ENCODE results near the gene PIR.

PIR gene

GRCh38 chrX:15468036-15468435 lies 25.1 kb downstream of the PIR start:
- Histone ChIP-seq H3K9ac (no peak overlapping the region), H3K9me3 (no peaks in the 10 kb centered on the region), H3K4me2 (no peak overlapping the region), H3K4me3 (no peak overlapping the region), H3K27ac (no peak overlapping the region), H3K36me3 (no peaks in the 10 kb centered on the region), H3K27me3 (peaks cover 87% of the 10 kb centered on the region), H3K4me1 (no peaks in the 10 kb centered on the region), H4K20me1 (peaks cover 30% of the 10 kb centered on the region; the same call in 1 of the 2 replicates)
- TF ChIP-seq Cebpa-rat (IDR thresholded peaks at IDR 0.05) = no peak

GRCh38 chrX:15465896-15466651 lies 27.1 kb downstream of the PIR start:
- Histone ChIP-seq H3K4me2 (no peak overlapping the region), H3K4me3 (no peak overlapping the region), H3K4me1 (no peaks in the 10 kb centered on the region), H3K9me3 (no peaks in the 10 kb centered on the region), H3K27ac (no peak overlapping the region), H4K20me1 (peaks cover 26% of the 10 kb centered on the region; the same call in 1 of the 2 replicates), H3K27me3 (peaks cover 87% of the 10 kb centered on the region), H3K36me3 (no peaks in the 10 kb centered on the region), H3K9ac (no peak overlapping the region)
- TF ChIP-seq Cebpa-rat (IDR thresholded peaks at IDR 0.05) = no peak

- Histone ChIP-seq H4K20me1 (peaks cover 26% of the 10 kb centered on the region; the same call in 1 of the 2 replicates), H3K4me2 (no peak overlapping the region), H3K36me3 (no peaks in the 10 kb centered on the region), H3K27me3 (peaks cover 94% of the 10 kb centered on the region), H3K9ac (no peak overlapping the region), H3K9me3 (no peaks in the 10 kb centered on the region), H3K4me1 (no peaks in the 10 kb centered on the region), H3K4me3 (no peak overlapping the region), H3K27ac (no peak overlapping the region)
- TF ChIP-seq Cebpa-rat (IDR thresholded peaks at IDR 0.05) = no peak
These were observed 27.8 kb downstream of the PIR start for GRCh38 chrX:15465347-15465746.

DNA sequence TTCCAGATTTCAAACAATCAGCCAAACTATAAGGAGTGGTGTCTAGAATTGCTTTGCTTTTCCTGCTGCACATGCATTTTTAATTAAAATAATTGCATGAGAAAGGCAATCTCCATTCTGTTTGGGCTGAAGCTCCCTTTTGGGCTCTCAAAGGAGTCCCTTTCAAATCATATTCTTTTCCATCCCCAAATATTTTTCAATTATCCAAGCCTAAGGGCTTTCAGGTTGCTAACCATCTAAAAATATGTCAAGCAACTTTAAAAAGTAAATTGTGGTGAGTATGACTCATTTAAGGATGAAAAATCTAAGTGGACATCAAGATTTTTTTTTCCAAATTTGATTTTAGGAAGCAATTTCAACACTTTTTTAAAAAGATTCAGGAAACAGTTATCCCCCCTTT lies 28.4 kb downstream of the PIR start:
- TF ChIP-seq Cebpa-rat (IDR thresholded peaks at IDR 0.05) = no peak
- Histone ChIP-seq H3K4me2 (no peak overlapping the region), H3K9ac (no peak overlapping the region), H3K27ac (no peak overlapping the region), H3K9me3 (no peaks in the 10 kb centered on the region), H4K20me1 (peaks cover 26% of the 10 kb centered on the region; the same call in 1 of the 2 replicates), H3K4me1 (no peaks in the 10 kb centered on the region), H3K36me3 (no peaks in the 10 kb centered on the region), H3K4me3 (no peak overlapping the region), H3K27me3 (peaks cover 97% of the 10 kb centered on the region)

DNA sequence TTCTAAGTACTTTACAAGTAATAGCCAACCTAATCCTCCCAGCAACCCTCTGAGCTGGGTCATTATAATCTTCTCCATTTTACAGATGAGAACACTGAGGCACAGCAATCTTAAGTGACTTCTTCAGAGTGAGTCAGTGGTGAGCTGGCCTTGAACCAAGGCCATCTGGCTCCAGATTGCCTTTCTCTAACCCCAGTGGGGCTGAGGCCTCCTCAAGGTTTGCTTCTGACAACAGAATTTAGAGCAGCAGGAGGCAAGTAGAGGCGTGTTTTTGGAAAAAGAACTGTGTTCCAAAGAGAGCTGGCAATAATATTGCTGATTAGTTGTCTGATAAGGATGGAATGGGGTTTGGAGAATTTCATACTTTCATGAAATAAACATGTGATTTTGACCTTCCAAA lies 41.2 kb downstream of the PIR start:
- H3K36me3 ChIP-seq = no peaks in the 10 kb centered on the region
- peaks cover 93% of the 10 kb centered on the region for H3K27me3 ChIP-seq
- H3K9ac ChIP-seq = no peak overlapping the region
- no peak for TF ChIP-seq Cebpa-rat (IDR thresholded peaks at IDR 0.05)
- no peak overlapping the region for H3K4me2 ChIP-seq
- peaks cover 19% of the 10 kb centered on the region; the same call in 1 of the 2 replicates for H4K20me1 ChIP-seq
- no peaks in the 10 kb centered on the region for H3K4me1 ChIP-seq
- no peaks in the 10 kb centered on the region for H3K9me3 ChIP-seq
- no peak overlapping the region for H3K27ac ChIP-seq
- H3K4me3 ChIP-seq = no peak overlapping the region

GRCh38 chrX:15448010-15448639 lies 45.0 kb downstream of the PIR start:
- Histone ChIP-seq H3K4me3 (no peak overlapping the region), H3K27ac (no peak overlapping the region), H3K4me1 (no peaks in the 10 kb centered on the region), H3K9ac (no peak overlapping the region), H3K36me3 (no peaks in the 10 kb centered on the region), H4K20me1 (peaks cover 11% of the 10 kb centered on the region; the same call in 1 of the 2 replicates), H3K4me2 (no peak overlapping the region), H3K27me3 (peaks cover 92% of the 10 kb centered on the region), H3K9me3 (no peaks in the 10 kb centered on the region)
- no peak for TF ChIP-seq Cebpa-rat (IDR thresholded peaks at IDR 0.05)

DNA sequence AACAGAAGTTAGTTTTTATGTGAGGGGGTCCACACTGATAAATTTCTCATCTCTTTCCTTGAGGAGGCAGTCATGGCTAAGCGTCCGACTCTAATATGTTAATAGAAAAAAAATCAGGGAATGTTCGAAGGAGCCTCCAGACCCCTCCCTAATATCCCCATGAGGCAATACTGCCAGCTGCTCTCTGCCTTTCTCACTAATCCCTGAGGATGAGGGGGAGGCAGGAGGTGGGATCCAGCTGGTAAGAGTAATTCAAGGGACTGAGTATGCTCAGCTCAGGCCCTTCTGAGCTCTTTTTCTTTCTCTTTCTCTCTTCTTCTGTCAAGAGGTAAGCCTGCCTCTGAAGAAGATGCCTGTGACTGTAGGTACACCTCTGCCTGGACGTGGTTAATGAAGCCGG lies 51.7 kb downstream of the PIR start:
- H3K4me1 ChIP-seq = no peaks in the 10 kb centered on the region
- no peak overlapping the region for H3K4me3 ChIP-seq
- no peaks in the 10 kb centered on the region for H3K9me3 ChIP-seq
- no peak overlapping the region for H3K9ac ChIP-seq
- 0 out of 2 replicates have a peak, but pooled peaks cover 6% of the 10 kb centered on the region for H4K20me1 ChIP-seq
- H3K4me2 ChIP-seq = no peak overlapping the region
- no peak overlapping the region for H3K27ac ChIP-seq
- peaks cover 94% of the 10 kb centered on the region for H3K27me3 ChIP-seq
- TF ChIP-seq Cebpa-rat (IDR thresholded peaks at IDR 0.05) = no peak
- no peaks in the 10 kb centered on the region for H3K36me3 ChIP-seq

- Histone ChIP-seq H3K27ac (no peak overlapping the region), H3K9ac (no peak overlapping the region), H3K4me2 (no peak overlapping the region), H3K36me3 (no peaks in the 10 kb centered on the region), H3K4me3 (no peak overlapping the region), H3K27me3 (peaks cover 92% of the 10 kb centered on the region), H3K9me3 (no peaks in the 10 kb centered on the region), H4K20me1 (0 out of 2 replicates have a peak, but pooled peaks cover 6% of the 10 kb centered on the region), H3K4me1 (no peaks in the 10 kb centered on the region)
- no peak for TF ChIP-seq Cebpa-rat (IDR thresholded peaks at IDR 0.05)
These were observed 54.8 kb downstream of the PIR start for GRCh38 chrX:15438332-15438731.

- Histone ChIP-seq H3K4me3 (no peak overlapping the region), H3K36me3 (no peaks in the 10 kb centered on the region), H3K27ac (no peak overlapping the region), H3K4me2 (no peak overlapping the region), H3K9me3 (no peaks in the 10 kb centered on the region), H3K4me1 (no peaks in the 10 kb centered on the region), H3K27me3 (peaks cover 92% of the 10 kb centered on the region), H4K20me1 (0 out of 2 replicates have a peak, but pooled peaks cover 6% of the 10 kb centered on the region), H3K9ac (no peak overlapping the region)
- peak; percentile 36 for TF ChIP-seq Cebpa-rat (IDR thresholded peaks at IDR 0.05)
These were observed 55.4 kb downstream of the PIR start for GRCh38 chrX:15437724-15438123.

Measured in BLaER1 (cell line).